GM18517 (cell line): Measurements from ENCODE around the gene YPEL1.
"Not testable (repeated sequence)": the region's sequence is repeated elsewhere in the genome, so short reads cannot be mapped to it uniquely, and the experiment has no call there.

ENCODE experiments used
- ATAC-seq: cut with Tn5 transposase; IDR thresholded peaks from one replicate; pipeline ENCODE4 v1.9.1; 2021; ENCODE audit warnings: mild to moderate bottlenecking, moderate library complexity; ENCODE audit not compliant: unreplicated experiment

The YPEL1 gene

GRCh38 chr22:21724496-21724895 is 11.1 kb downstream of the YPEL1 start:
- not testable (repeated sequence) for ATAC-seq

- not testable (repeated sequence) for ATAC-seq
Measured at GRCh38 chr22:21721195-21721852, 14.3 kb downstream of the YPEL1 start.

- ATAC-seq: not testable (repeated sequence)
Measured at GRCh38 chr22:21720191-21720859, 15.3 kb downstream of the YPEL1 start.

GRCh38 chr22:21719024-21719423 is 16.6 kb downstream of the YPEL1 start:
- no peak for ATAC-seq

GRCh38 chr22:21718499-21718898 is 17.1 kb downstream of the YPEL1 start:
- ATAC-seq: no peak

GRCh38 chr22:21716395-21717122 is 19.0 kb downstream of the YPEL1 start:
- ATAC-seq: not testable (repeated sequence)

- no peak for ATAC-seq
Measured at GRCh38 chr22:21714786-21715185, 20.8 kb downstream of the YPEL1 start.

- ATAC-seq: no peak
Measured at GRCh38 chr22:21714059-21714770, 21.4 kb downstream of the YPEL1 start.

- ATAC-seq: no peak
Measured at GRCh38 chr22:21713428-21714058, 22.1 kb downstream of the YPEL1 start.

- no peak for ATAC-seq
Measured at GRCh38 chr22:21712751-21713427, 22.7 kb downstream of the YPEL1 start.

GRCh38 chr22:21711851-21712250 is 23.7 kb downstream of the YPEL1 start:
- ATAC-seq: no peak

- no peak for ATAC-seq
Measured at GRCh38 chr22:21710156-21710555, 25.4 kb downstream of the YPEL1 start.

- no peak for ATAC-seq
Measured at GRCh38 chr22:21709688-21710087, 25.9 kb downstream of the YPEL1 start.

- ATAC-seq: no peak
Measured at GRCh38 chr22:21708960-21709359, 26.6 kb downstream of the YPEL1 start.

GRCh38 chr22:21707677-21708076 is 27.9 kb downstream of the YPEL1 start:
- ATAC-seq: no peak

- ATAC-seq: no peak
Measured at GRCh38 chr22:21703684-21704316, 31.8 kb downstream of the YPEL1 start.

GRCh38 chr22:21702700-21703683 is 32.6 kb downstream of the YPEL1 start:
- no peak for ATAC-seq

GRCh38 chr22:21702094-21702493 is 33.5 kb downstream of the YPEL1 start:
- ATAC-seq: no peak
